Spleen (tissue), 7 donors: ENCODE results near the gene CPD.

Source experiments
- CTCF ChIP-seq, 11 experiments: fragments of 200-600 bp in 7 of 11; fragments of 450-650 bp in 4 of 11; sonication (generic) in 4 of 11; IDR thresholded peaks in 8 of 11; conservative IDR thresholded peaks in 3 of 11; 1 replicate in 7 of 11; 2 replicates in 4 of 11; pipeline versions ENCODE4 v1.4.0 to v1.8.0; 2016 to 2021; ENCODE audit warnings: antibody characterized with exemption in 11 of 11, inconsistent platforms in 4 of 11, mild to moderate bottlenecking in 1 of 11
- POLR2A ChIP-seq, 3 donors: fragments of 450-650 bp; IDR thresholded peaks; one replicate each; pipeline ENCODE4 v1.5.1; 2017; ENCODE audit warnings: antibody characterized with exemption in 3 of 3, mild to moderate bottlenecking in 1 of 3
- POLR2AphosphoS5 ChIP-seq, 3 donors: sonication (generic); formaldehyde crosslinking; IDR thresholded peaks; one replicate each; pipeline ENCODE4 v1.5.1; 2017; ENCODE audit warnings: antibody characterized with exemption in 3 of 3
- donor health status: DM: no; HTN: no; CAD: no; lungs with moderate emphysema.
- donor health status: DM: no; HTN: no; CAD: no.
- donor health status: DM: no; HTN: no; CAD: no.

DNA sequence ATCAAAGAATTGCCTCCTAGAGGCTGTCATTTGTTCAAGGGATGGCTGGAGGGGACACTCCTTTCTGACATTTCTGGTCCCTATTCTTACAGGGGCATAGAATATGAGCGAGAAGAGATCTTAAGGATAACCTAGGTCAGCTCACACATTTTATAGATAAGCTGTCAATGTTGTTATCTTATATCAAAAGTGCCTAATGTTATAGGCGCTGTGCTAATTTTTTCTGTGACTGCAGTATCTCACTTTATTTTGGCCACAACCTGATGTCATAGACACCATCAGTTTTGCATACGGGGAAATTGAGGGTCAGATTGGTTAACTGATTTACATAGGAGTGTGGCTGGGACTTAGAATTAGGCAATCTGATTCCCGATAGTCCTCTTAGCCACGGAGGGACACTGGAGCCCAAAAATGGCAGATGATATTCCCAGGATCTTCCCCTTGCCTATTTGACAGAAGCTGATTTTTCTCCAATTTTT lies 1.2 kb downstream of the CPD start:
- no peak for TF ChIP-seq CTCF (IDR thresholded peaks at IDR 0.05 in 8 of 11, conservative IDR thresholded peaks at IDR 0.05 in 3 of 11)
- no peak for TF ChIP-seq POLR2AphosphoS5 (IDR thresholded peaks at IDR 0.05)
- no peak for TF ChIP-seq POLR2A (IDR thresholded peaks at IDR 0.05)
